Measurements from ENCODE around the gene DOCK4. TPM values are rescaled to one million over a fixed set of nuclear protein-coding genes. Genes with fewer than 3 reads are reported as not detected.

The DOCK4 gene
- total and polyA plus RNA-seq, 2 of the 8 experiments (the other 6 are each of a cell fraction or from before 2014, with no cell fraction given), result 5.1 to 23.6 TPM

GRCh38 chr7:112206991-112207592 lies 893 bp upstream of the DOCK4 start:
- 0 out of 2 replicates have a peak overlapping the region, but pooled peaks have one; percentile 65 for H2AFZ ChIP-seq (ENCODE audit: low read length)
- peaks cover 0 to 11% (median 8%) of the 10 kb centered on the region in 4 experiments; a peak in 5 of 7 replicates for H3K4me1 ChIP-seq (replicated peaks in 1 of 4; ENCODE audit: control insufficient read depth in 3 of 4, insufficient read depth in 4 of 4, low read length in 3 of 4)
- H3K4ac ChIP-seq (replicated peaks; ENCODE audit: insufficient read length, low read depth, low read length), result no peak overlapping the region
- 5% methylated on average over 11 of the region's 14 CpGs; no CpG with 5 or more reads in 1 of the 2 experiments for WGBS, 2 experiments (ENCODE audit: extremely low coverage in 1 of 2, insufficient coverage in 1 of 2, insufficient read length in 1 of 2, insufficient replicate concordance in 2 of 2, low coverage in 1 of 2, low lambda C conversion rate in 2 of 2, missing lambda C conversion rate in 1 of 2)
- peaks cover 21% of the 10 kb centered on the region for H3K23me2 ChIP-seq (ENCODE audit: low read depth, low read length)
- DNase-seq (ENCODE audit: low read depth in 1 of 2, low spot score in 2 of 2) (no peak), FAIRE-seq (no peak)
- no peak overlapping the region for H3K56ac ChIP-seq (replicated peaks; ENCODE audit: insufficient read length, low read depth, low read length)
- no peak overlapping the region for H2AK5ac ChIP-seq (ENCODE audit: low read depth, low read length)
- no peak overlapping the region for H2BK5ac ChIP-seq (ENCODE audit: low read depth, low read length)
- H3K4me2 ChIP-seq (ENCODE audit: insufficient read depth in 1 of 2, low read depth in 2 of 2, low read length in 2 of 2), result peak overlapping the region; percentile 71 to 99
- no peak overlapping the region for H2BK15ac ChIP-seq (ENCODE audit: low read length)
- H3K18ac ChIP-seq (ENCODE audit: extremely low read depth, low read length), result peak overlapping the region; percentile 48
- peak overlapping the region; percentile 31 to 77 (median 68); a peak in 6 of 7 replicates for H3K9ac ChIP-seq (replicated peaks in 1 of 4; ENCODE audit: extremely low read depth in 1 of 4, low read depth in 3 of 4, low read length in 3 of 4)
- H2BK120ac ChIP-seq (replicated peaks; ENCODE audit: low read depth, low read length), result no peak overlapping the region
- CTCF ChIA-PET (ENCODE audit: partially characterized antibody), result interaction anchor here (0.8 to 1.5 kb wide), 4 partner anchors 11 to 444 kb away, joined by 3 read pairs; no protein-coding TSS in a partner anchor
- H3K23ac ChIP-seq (ENCODE audit: insufficient read length), result no peak overlapping the region
- H4K8ac ChIP-seq (ENCODE audit: extremely low read depth, insufficient read depth, low read length), result peak overlapping the region; percentile 93; the same call in 1 of the 2 replicates
- POLR2A ChIA-PET (ENCODE audit: partially characterized antibody), result interaction anchor here (0.6 to 4.6 kb wide), 9 partner anchors 8 to 295 kb away, joined by 3 to 29 read pairs (median 4); partner anchors contain the start of gene IFRD1
- peaks cover 5 to 69% of the 10 kb centered on the region in 2 experiments; a peak in 3 of 4 replicates for H3K79me2 ChIP-seq (ENCODE audit: control insufficient read depth in 1 of 2, insufficient read depth in 2 of 2, low read length in 2 of 2)
- H3K4me3 ChIP-seq (ENCODE audit: extremely low read depth in 1 of 4, insufficient read depth in 2 of 4, low read depth in 3 of 4, low read length in 4 of 4), result peak overlapping the region; percentile 93 to 99 (median 95)
- no peak overlapping the region for H2BK20ac ChIP-seq (ENCODE audit: low read length)
- no peak for TF ChIP-seq CHD1 (IDR thresholded peaks at IDR 0.05; ENCODE audit: low read depth, low read length)
- TF ChIP-seq PHF8 (conservative IDR thresholded peaks at IDR 0.05; ENCODE audit: low read depth, low read length), result 0 out of 2 replicates have a peak, but pooled peaks have one; percentile 1
- TF ChIP-seq KDM4A (IDR thresholded peaks at IDR 0.05; ENCODE audit: low read depth, low read length, severe bottlenecking), result peak; percentile 22
- no peak for TF ChIP-seq YY1 (IDR thresholded peaks at IDR 0.05; ENCODE audit: low read depth, low read length)
- TF ChIP-seq SIRT6 (IDR thresholded peaks at IDR 0.05; ENCODE audit: low read length), result no peak
- no peak for TF ChIP-seq BACH1 (IDR thresholded peaks at IDR 0.05; ENCODE audit: low read length)
- TF ChIP-seq, protein P1, sequence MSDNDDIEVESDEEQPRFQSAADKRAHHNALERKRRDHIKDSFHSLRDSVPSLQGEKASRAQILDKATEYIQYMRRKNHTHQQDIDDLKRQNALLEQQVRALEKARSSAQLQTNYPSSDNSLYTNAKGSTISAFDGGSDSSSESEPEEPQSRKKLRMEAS (IDR thresholded peaks at IDR 0.05), result no peak
- H3K27ac ChIP-seq (ENCODE audit: low read depth, low read length), result peak overlapping the region; percentile 61; the same call in 1 of the 2 replicates
- H3K14ac ChIP-seq (ENCODE audit: insufficient read length), result no peak overlapping the region
- no peak overlapping the region for H4K91ac ChIP-seq (replicated peaks; ENCODE audit: insufficient read length, low read length)
- H3K79me1 ChIP-seq (ENCODE audit: low read depth, low read length), result peaks cover 3% of the 10 kb centered on the region; the same call in 1 of the 2 replicates
- peak overlapping the region; percentile 55; the same call in 1 of the 2 replicates for H2BK12ac ChIP-seq (ENCODE audit: low read depth, low read length)
- no peaks in the 10 kb centered on the region for H3K36me3 ChIP-seq (ENCODE audit: control insufficient read depth in 2 of 4, insufficient read depth in 4 of 4, low read length in 3 of 4)
- peaks cover 0 to 7% of the 10 kb centered on the region in 2 experiments for H4K20me1 ChIP-seq (replicated peaks in 1 of 2; ENCODE audit: control insufficient read depth in 1 of 2, insufficient read depth in 2 of 2, low read length in 2 of 2)
- no peaks in the 10 kb centered on the region for H3K9me3 ChIP-seq (ENCODE audit: insufficient read depth in 2 of 2, low read depth in 1 of 2, low read length in 1 of 2)
- peak overlapping the region; percentile 16 for H4K5ac ChIP-seq (ENCODE audit: insufficient read length, low read depth, low read length)
- H3K27me3 ChIP-seq (replicated peaks in 1 of 4; ENCODE audit: control insufficient read depth in 3 of 4, extremely low read depth in 1 of 4, insufficient read depth in 3 of 4, low read length in 3 of 4), result peaks cover 0 to 2% (median 0%) of the 10 kb centered on the region in 4 experiments; a peak in 2 of 7 replicates

Data from H1 (cell line).